Activated CD4-positive, alpha-beta T cell treated with anti-CD3 and anti-CD28 coated beads, Interleukin-2, amount 50 U/mL, for 24 hours (primary cell): ENCODE measurements around the gene MARK3.

Experiments
- DNase-seq, 2 donors: peaks; one replicate each; pipeline ENCODE4 v3.0.0-alpha.2; 2020; ENCODE audit warnings: low read depth in 1 of 2, low spot score in 1 of 2

Gene MARK3

DNA sequence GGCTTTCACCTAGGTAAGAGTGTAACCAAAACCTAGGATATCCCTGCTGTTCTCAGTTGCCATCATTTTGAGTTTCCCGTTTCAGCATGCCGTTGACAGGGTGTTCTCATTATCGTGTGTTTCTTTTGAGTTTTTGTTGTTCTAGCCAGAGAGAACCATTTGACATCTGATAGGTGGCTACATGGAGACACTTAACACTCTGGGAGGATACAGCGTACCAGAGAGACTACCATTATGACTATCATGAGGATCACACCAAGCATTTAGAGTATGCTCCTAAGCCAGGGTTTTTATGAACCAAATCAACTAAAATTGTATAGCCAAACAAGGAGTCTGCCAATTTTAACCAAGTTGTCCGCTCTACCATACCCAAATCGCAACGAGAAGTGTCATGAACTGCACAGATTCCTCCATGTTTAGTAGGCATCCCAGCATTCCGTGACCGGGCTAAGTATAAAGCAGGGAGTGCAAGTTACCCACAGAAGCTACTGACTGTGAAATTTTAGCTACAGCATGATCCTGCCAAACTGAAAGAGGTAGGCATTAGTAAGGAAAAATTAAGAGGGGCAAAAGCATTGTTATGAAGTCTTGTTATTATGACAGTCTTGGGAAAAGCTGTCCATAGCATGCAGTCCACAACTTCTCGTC, 48.8 kb downstream of the MARK3 start:
- no peak for DNase-seq

DNA sequence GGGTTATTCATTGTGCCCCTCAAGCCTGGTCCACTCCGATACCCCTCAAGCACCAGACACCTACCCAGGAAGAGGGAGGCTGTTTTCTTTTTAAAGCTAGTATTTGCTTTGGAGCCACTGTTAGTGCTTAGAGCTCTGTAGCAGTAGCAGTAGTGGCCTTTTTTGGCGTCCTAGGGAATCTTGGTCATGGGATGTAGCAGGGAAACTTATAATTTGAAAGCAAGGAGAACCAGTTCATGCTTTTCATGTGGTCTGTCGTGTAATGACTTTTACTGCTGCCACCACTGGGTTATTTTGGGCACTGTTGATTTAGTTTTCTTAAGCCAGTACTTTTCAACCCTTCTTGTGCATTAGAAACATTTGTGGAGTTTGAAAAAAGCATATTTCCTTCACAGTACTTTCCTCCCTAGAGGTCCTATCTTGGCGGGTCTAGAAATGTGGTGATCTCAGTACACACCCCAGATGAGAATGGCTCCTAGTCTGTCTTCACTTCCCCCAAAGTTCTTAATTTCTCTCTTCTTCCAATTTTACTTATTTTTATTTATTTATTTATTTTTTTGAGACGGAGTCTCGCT, 49.7 kb downstream of the MARK3 start:
- DNase-seq, result no peak

GRCh38 chr14:103436533-103436932, 51.3 kb downstream of the MARK3 start:
- no peak for DNase-seq

- DNase-seq, result no peak
Measured at GRCh38 chr14:103442288-103442687, 57.1 kb downstream of the MARK3 start.

DNA sequence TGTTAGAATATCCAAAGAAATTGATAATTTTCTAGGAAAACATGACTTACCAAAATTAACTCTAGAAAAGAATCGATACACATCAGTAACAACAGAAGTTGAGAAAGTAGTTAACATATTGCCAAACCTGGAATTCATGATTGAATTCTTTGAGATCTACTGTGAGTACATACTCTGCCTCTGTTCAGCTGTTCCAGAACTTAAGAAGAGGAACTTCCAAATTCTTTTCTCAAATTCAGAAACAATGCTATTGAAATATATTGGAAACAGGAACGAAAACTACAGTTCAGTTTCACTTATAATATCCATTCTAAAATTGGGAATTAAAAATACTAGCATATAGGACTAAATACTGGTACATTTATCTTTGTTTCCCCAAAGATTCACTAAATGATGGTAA, 57.9 kb downstream of the MARK3 start:
- DNase-seq, result no peak

GRCh38 chr14:103444837-103445524, 59.8 kb downstream of the MARK3 start:
- DNase-seq, result no peak

DNA sequence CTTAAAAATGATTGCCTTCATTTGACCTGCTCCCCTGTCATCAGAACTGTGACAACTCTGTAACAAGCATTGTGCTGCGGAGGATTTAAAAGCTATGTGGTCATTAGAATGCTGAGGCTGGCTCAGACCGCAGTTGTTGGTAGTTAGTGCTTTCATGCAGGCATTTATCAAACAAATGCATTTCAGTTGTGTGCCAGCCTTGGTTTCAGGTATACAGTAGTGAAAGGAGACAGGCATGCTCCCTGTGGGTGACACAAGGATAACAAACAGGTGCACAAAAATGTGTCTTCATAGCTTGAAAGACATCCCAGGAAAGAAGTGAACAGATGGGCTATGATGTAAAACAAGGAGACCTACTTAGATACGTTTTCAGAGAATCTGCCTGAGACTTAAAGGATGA, 60.6 kb downstream of the MARK3 start:
- no peak for DNase-seq

DNA sequence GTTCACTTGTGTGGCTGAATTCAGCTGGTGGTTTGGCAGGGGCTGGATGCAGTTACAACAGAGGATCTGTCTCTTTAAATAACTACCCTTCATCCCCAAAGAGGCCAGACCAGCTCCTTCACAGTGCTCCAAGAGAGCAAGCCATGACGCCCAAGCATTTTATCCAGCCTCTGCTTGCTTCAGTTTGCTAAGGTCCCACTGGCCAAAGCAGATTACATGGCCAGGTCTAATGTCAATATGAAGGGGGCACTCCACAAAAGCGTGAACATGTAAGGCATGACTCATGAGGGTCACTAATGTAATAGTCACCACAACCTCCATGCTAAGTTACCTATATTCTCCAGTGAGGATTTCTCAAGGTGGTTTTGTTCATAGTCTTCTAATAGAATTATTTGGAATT, 62.9 kb downstream of the MARK3 start:
- DNase-seq, result no peak

DNA sequence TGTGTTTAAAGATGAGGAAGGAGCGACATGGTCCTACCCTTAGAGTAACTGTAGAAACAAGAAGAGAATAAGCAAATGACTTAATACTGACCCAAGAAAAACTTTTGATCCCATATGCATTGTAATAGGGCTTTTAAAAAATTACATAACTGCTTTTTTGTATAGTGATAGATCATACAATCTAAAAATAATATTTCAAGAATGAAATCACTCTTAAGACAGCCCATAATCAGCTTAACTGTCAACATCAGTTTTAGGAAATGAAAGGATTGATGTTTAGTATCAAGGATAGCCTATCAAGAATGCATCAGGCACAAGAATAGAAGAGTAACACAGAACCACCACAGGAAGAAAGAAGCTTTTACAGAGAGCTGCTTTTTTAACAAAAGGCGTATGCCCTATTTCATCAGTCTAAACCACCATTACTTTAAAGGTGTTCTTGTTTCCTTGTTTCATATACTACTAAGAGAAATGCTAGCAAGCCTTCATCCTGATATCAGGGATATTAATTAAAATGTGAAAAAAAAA, 64.5 kb downstream of the MARK3 start:
- no peak for DNase-seq

- DNase-seq, result no peak
Measured at GRCh38 chr14:103450416-103450815, 65.2 kb downstream of the MARK3 start.

- no peak for DNase-seq
Measured at GRCh38 chr14:103451401-103451800, 66.2 kb downstream of the MARK3 start.

DNA sequence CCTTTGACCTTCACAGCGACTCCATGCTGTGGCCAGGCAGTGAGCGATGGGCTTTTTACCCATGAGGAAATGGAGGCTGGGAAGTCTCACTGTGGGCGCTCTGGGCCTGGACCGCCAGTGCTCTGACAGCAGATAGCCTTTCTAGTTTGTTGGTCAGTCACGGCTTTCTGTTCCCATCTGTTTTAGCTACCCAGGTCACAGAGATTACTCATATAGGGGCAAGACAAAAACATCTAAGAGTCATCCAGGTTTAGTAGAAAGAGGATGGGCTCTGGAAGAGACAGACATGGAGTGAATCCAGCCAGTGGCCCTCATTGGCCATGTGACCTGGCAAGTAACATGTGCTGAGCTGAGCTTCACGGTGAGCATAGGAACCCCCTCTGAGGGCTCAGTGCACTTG, 68.6 kb downstream of the MARK3 start:
- no peak for DNase-seq

DNA sequence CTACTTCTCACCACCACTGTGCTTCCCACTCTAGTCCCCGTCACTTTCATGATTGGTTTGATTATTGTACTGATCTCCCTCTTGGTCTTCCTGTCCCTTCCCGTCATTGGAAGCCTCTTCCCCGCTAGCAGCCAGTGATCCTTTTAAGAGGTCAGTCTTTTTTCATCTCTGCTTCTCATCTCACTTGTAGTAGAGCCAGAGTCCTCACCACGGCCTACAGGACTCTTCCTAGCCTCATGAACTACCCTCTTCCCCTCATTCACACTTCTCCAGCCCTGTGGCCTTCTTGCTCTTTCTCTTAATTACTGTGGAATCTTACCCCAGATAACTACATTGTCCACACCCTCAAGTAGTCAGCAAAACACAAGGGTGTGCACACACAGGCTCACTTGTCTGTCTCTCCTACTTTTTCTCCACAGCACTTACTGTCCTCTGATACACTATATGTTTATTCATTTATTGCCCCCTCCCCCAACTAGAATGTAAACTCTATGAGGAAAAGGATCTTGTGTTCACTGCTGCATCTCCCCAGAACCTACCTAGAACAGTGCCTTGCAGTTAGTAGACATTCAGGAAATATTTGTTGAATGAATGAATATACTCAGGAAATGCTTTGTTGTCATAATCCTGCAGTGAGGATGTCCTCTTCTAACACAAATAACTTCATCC, 71.1 kb downstream of the MARK3 start:
- DNase-seq, result no peak

DNA sequence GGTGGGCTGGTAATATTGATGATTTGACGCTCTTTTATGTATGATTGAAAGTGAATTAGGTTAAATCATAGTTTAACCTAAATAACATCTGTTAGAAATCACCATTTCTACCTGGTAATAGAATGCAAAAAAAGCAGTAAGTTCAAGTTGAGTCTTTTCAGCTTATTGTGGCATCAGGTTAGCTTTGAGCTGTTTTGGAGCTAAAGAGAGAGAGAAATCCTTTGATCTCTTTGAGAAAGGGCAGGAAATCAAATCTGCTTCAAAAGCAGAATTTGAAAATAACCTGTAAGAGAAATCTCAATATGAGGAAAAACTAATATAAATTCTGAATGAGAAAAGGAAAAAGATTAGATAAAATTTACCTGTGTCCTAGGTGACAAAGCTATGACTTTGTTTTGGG, 75.2 kb downstream of the MARK3 start:
- no peak for DNase-seq

DNA sequence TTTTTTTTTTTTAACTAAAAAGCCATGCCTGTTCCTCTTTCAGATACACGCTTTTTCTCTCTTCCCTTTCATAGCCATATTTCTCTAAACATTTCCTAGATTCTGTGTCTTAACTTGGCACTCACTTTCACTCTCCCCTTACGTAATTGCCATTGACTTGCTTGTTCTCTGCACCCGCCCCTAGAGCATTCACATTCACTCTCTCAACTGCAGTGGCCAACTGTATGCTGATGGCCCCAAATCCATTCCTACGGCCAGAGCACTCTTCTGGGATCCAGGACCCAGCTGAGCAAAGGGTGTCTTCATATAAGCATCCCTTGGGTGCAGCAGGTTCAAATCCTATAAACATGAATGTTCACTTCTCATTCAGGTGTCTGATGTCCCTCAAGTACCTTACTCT, 77.9 kb downstream of the MARK3 start:
- no peak for DNase-seq

GRCh38 chr14:103463851-103464250, 78.6 kb downstream of the MARK3 start:
- DNase-seq, result no peak

DNA sequence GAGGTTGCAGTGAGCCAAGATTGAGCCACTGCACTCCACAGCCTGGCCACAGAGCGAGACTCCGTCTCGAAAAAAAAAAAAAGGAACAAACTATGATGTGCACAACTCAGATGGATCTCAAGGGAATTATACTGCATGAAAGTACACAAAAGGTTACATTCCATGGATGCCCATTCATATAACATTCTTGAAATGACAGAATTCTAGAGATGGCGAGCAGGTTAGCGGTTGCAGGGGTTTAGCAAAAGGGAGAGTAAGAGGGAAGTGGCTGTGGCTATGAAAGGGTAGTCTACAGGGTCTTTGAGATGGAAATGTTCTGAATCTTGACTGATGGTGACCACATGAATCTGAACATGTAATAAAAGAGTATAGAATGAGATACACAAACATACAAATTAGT, 87.7 kb downstream of the MARK3 start:
- DNase-seq, result no peak

GRCh38 chr14:103474893-103475292, 89.7 kb downstream of the MARK3 start:
- DNase-seq, result no peak

DNA sequence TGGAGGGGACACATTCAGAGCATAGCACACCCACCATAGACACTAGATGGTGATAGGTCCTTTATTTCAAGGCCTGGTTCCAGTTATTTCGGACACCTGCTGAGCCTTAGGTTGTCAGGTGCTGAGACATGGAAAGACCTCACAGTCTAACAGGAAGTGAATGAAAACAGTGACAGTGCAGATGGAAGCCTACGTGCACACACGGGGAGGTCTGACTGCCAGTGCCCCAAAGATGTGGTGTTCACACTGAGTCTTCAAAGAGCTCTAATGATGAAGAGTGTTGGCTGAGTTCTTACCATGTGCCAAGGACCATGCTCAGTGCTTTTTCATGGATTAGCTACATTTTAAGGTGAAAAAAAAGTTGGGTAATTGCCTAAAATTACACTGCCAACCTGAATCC, 90.8 kb downstream of the MARK3 start:
- no peak for DNase-seq

GRCh38 chr14:103476631-103477030, 91.4 kb downstream of the MARK3 start:
- DNase-seq, result no peak

GRCh38 chr14:103480595-103480994, 95.4 kb downstream of the MARK3 start:
- DNase-seq, result no peak

GRCh38 chr14:103483600-103483999, 98.4 kb downstream of the MARK3 start:
- no peak for DNase-seq
